IMR-90 (cell line): ENCODE data around the gene GPX3. TPM values are rescaled to one million over a fixed set of nuclear protein-coding genes. Genes with fewer than 3 reads are reported as not detected.

Source experiments
- ATAC-seq: fragments of 200-7000 bp; cut with Tn5 transposase; 2 replicates; pipeline ENCODE4 v1.9.1; 2020; ENCODE audit warnings: low read depth, mild to moderate bottlenecking, moderate library complexity
- BruUV-seq: library from RNA; stranded (reverse); fragments of 400-500 nt; replicated peaks from 2 replicates; lab custom pipeline; 2021; lab: Mats Ljungman, UMichigan
- CTCF ChIA-PET: fragments of 300-600 bp; formaldehyde crosslinking; extraction: SDS; loops from one replicate; lab custom pipeline; 2021; ENCODE audit warnings: antibody characterized with exemption; lab: Yijun Ruan, JAX
- POLR2A ChIA-PET: fragments of 300-600 bp; sonication (Branson Sonifier 250); formaldehyde crosslinking; loops from one replicate; lab custom pipeline; 2022; ENCODE audit warnings: antibody characterized with exemption; ENCODE audit not compliant: unreplicated experiment; lab: Charles Lee
- DNase-seq: peaks from one replicate; pipeline ENCODE4 v3.0.0; 2013
- H2AFZ ChIP-seq: replicated peaks from 2 replicates; pipeline ENCODE3; 2013; ENCODE audit warnings: low read length, mild to moderate bottlenecking; ENCODE audit not compliant: poor library complexity
- H2AK5ac ChIP-seq: 2 replicates; pipeline ENCODE4 v1.6.1; 2013; ENCODE audit warnings: low read depth, low read length, inconsistent platforms
- H2AK9ac ChIP-seq: replicated peaks from 2 replicates; pipeline ENCODE3; 2013; ENCODE audit warnings: mild to moderate bottlenecking, low read depth, low read length, moderate library complexity; ENCODE audit not compliant: poor library complexity
- H2BK120ac ChIP-seq: 2 replicates; pipeline ENCODE4 v1.6.1; 2013; ENCODE audit warnings: low read depth, low read length, inconsistent platforms
- H2BK15ac ChIP-seq: 3 replicates; pipeline ENCODE4 v1.6.1; 2013; ENCODE audit warnings: low read depth, low read length, inconsistent platforms
- H2BK20ac ChIP-seq: 2 replicates; pipeline ENCODE4 v1.6.1; 2013; ENCODE audit warnings: low read depth, mild to moderate bottlenecking, inconsistent platforms, low read length, moderate library complexity
- H2BK5ac ChIP-seq: 2 replicates; pipeline ENCODE4 v1.6.1; 2013; ENCODE audit warnings: mild to moderate bottlenecking, low read depth, low read length, inconsistent platforms; ENCODE audit not compliant: poor library complexity, severe bottlenecking
- H3K14ac ChIP-seq: replicated peaks from 2 replicates; pipeline ENCODE4 v1.6.1; 2013; ENCODE audit warnings: low read depth, low read length, inconsistent platforms
- H3K18ac ChIP-seq: 2 replicates; pipeline ENCODE4 v1.6.1; 2013; ENCODE audit warnings: low read depth, low read length, control low read depth
- H3K23ac ChIP-seq: 2 replicates; pipeline ENCODE4 v1.6.1; 2013; ENCODE audit warnings: low read depth, low read length, inconsistent platforms
- H3K27ac ChIP-seq: 2 replicates; pipeline ENCODE4 v1.5.1; 2013; ENCODE audit warnings: mild to moderate bottlenecking, control low read depth, low read length; ENCODE audit not compliant: insufficient read depth
- H3K27me3 ChIP-seq: 2 replicates; pipeline ENCODE4 v1.6.1; 2013; ENCODE audit warnings: low read length; ENCODE audit not compliant: control insufficient read depth, insufficient read depth
- H3K36me3 ChIP-seq: 2 replicates; pipeline ENCODE4 v1.6.1; 2013; ENCODE audit warnings: low read length, mixed read lengths; ENCODE audit not compliant: control insufficient read depth, insufficient read depth
- H3K4ac ChIP-seq: 2 replicates; pipeline ENCODE4 v1.6.1; 2013; ENCODE audit warnings: low read depth, low read length, inconsistent platforms
- H3K4me1 ChIP-seq: 2 replicates; pipeline ENCODE4 v1.6.1; 2013; ENCODE audit warnings: low read length, mixed read lengths; ENCODE audit not compliant: control insufficient read depth, insufficient read depth
- H3K4me2 ChIP-seq: 2 replicates; pipeline ENCODE4 v1.6.1; 2013; ENCODE audit warnings: low read depth, mild to moderate bottlenecking, control low read depth, low read length, moderate library complexity
- H3K4me3 ChIP-seq: 2 replicates; pipeline ENCODE4 v1.5.1; 2013; ENCODE audit warnings: low read depth, mild to moderate bottlenecking, control low read depth, low read length, moderate library complexity; ENCODE audit not compliant: insufficient read depth
- H3K56ac ChIP-seq: 2 replicates; pipeline ENCODE4 v1.6.1; 2013; ENCODE audit warnings: low read length, inconsistent platforms; ENCODE audit not compliant: insufficient read depth; ENCODE audit errors: extremely low read depth
- H3K79me1 ChIP-seq, 2 experiments: 2 replicates each; pipeline ENCODE4 v1.6.1; 2013; ENCODE audit warnings: low read length in 2 of 2, inconsistent platforms in 1 of 2, low read depth in 1 of 2
- H3K9ac ChIP-seq: 2 replicates; pipeline ENCODE4 v1.6.1; 2013; ENCODE audit warnings: low read depth, low read length, control low read depth
- H3K9me1 ChIP-seq: 2 replicates; pipeline ENCODE4 v1.6.1; 2013; ENCODE audit warnings: low read length, inconsistent platforms; ENCODE audit not compliant: insufficient read depth
- H3K9me3 ChIP-seq: 2 replicates; pipeline ENCODE4 v1.6.1; 2013; ENCODE audit warnings: low read length; ENCODE audit not compliant: control insufficient read depth, insufficient read depth
- H4K20me1 ChIP-seq: 2 replicates; pipeline ENCODE4 v1.6.1; 2013; ENCODE audit warnings: low read length, inconsistent platforms; ENCODE audit not compliant: insufficient read depth
- H4K5ac ChIP-seq: 2 replicates; pipeline ENCODE4 v1.6.1; 2013; ENCODE audit warnings: mild to moderate bottlenecking, low read depth, low read length, control low read depth
- H4K8ac ChIP-seq, 2 experiments: 2 replicates each; pipeline ENCODE4 v1.6.1; 2013; ENCODE audit warnings: low read depth in 2 of 2, low read length in 2 of 2, control low read depth in 1 of 2, inconsistent platforms in 1 of 2
- H4K91ac ChIP-seq: 2 replicates; pipeline ENCODE4 v1.6.1; 2013; ENCODE audit warnings: low read depth, low read length, inconsistent platforms; ENCODE audit not compliant: insufficient read depth
- CHD1 ChIP-seq: IDR thresholded peaks from 2 replicates; pipeline ENCODE4 v1.6.1; 2012; ENCODE audit warnings: low read depth, low read length, improper control_type of control experiment
- POLR2A ChIP-seq: IDR thresholded peaks from 2 replicates; pipeline ENCODE4 v1.6.1; 2012; ENCODE audit warnings: mild to moderate bottlenecking, low read depth, low read length
- RCOR1 ChIP-seq: IDR thresholded peaks from 2 replicates; pipeline ENCODE4 v1.6.1; 2012; ENCODE audit warnings: mild to moderate bottlenecking, low read length, improper control_type of control experiment; ENCODE audit not compliant: insufficient replicate concordance
- RFX5 ChIP-seq: IDR thresholded peaks from 2 replicates; pipeline ENCODE4 v1.8.0; 2012; ENCODE audit warnings: low read depth, mild to moderate bottlenecking, low read length, moderate library complexity
- SMC3 ChIP-seq: fragments of 150-350 bp; IDR thresholded peaks from 2 replicates; pipeline ENCODE4 v1.6.1; 2016; ENCODE audit warnings: low read depth, mild to moderate bottlenecking, antibody characterized with exemption, low read length, moderate library complexity
- USF2 ChIP-seq: fragments of 150-350 bp; IDR thresholded peaks from 2 replicates; pipeline ENCODE4 v1.6.1; 2017; ENCODE audit warnings: mild to moderate bottlenecking, antibody characterized with exemption, low read length, low read depth
- WGBS, 2 experiments: methylation state at CpG; one replicate each; pipeline versions ENCODE4 v1.1.5 to v1.1.7; 2013; ENCODE audit warnings: missing lambda C conversion rate in 2 of 2; ENCODE audit not compliant: insufficient read length in 1 of 2; ENCODE audit errors: extremely low coverage in 2 of 2; 5-methylcytosine and 5-hydroxymethylcytosine counted together
- dilution Hi-C: fragments of 300-500 bp; cut with HindIII; formaldehyde crosslinking; loops from one replicate; pipeline ENCODE4 v1.14.3; 2018; ENCODE audit warnings: low sequenced_read_pairs; ENCODE audit not compliant: unreplicated experiment
- in situ Hi-C: fragments of 300-500 bp; cut with MboI; formaldehyde crosslinking; loops from 3 replicates; pipeline ENCODE4 v1.14.3; 2019; ENCODE audit warnings: low sequenced_read_pairs, inconsistent platforms, mixed read lengths
- intact Hi-C: fragments of 100-400 bp; cut with micrococcal nuclease; formaldehyde crosslinking; loops from 2 replicates; pipeline ENCODE4 v1.10.0; 2022
- polyA plus RNA-seq, 3 experiments: library from polyadenylated mRNA; depleted of rRNA; stranded (reverse); fragments of >200 nt; gene quantifications; 2 replicates each; pipeline ENCODE4 v1.2.3, GENCODE V29; 2012; ENCODE audit warnings: low replicate concordance in 1 of 3
- total RNA-seq: library from RNA; depleted of rRNA; stranded (reverse); fragments of >200 nt; gene quantifications from 2 replicates; pipeline ENCODE4 v1.2.3, GENCODE V29; 2012

Gene GPX3
- total and polyA plus RNA-seq, 2 of the 4 experiments (the other 2 are of a cell fraction) = 0.36 to 1.0 TPM

- TF ChIP-seq SMC3 = no peak
These were observed at the start of gene GPX3 (continued) for GRCh38 chr5:151020304-151021110.

GRCh38 chr5:150978590-150978989 lies 41.8 kb upstream of the GPX3 start:
- POLR2A ChIA-PET = no interaction called here
- Histone ChIP-seq H3K4ac (no peak overlapping the region), H2AFZ (no peak overlapping the region), H3K4me2 (no peak overlapping the region), H4K20me1 (no peaks in the 10 kb centered on the region), H3K9me3 (peaks cover 12% of the 10 kb centered on the region), H3K36me3 (no peaks in the 10 kb centered on the region), H3K27ac (no peak overlapping the region), H2BK15ac (no peak overlapping the region), H3K9ac (no peak overlapping the region), H3K79me1 (no peaks in the 10 kb centered on the region), H2AK5ac (no peak overlapping the region), H3K18ac (no peak overlapping the region), H2BK20ac (no peak overlapping the region), H2BK5ac (no peak overlapping the region), H3K27me3 (no peaks in the 10 kb centered on the region), H3K14ac (no peak overlapping the region), H3K56ac (no peak overlapping the region), H4K91ac (no peak overlapping the region), H3K4me1 (no peaks in the 10 kb centered on the region), H3K9me1 (no peaks in the 10 kb centered on the region), H4K8ac (no peak overlapping the region), H2AK9ac (no peak overlapping the region), H3K4me3 (no peak overlapping the region), H4K5ac (no peak overlapping the region), H3K23ac (no peak overlapping the region), H2BK120ac (no peak overlapping the region)
- CTCF ChIA-PET = no interaction called here
- DNase-seq (no peak), ATAC-seq (no peak)
- intact Hi-C loops = no loop called here
- no peak for TF ChIP-seq USF2
- no peak for TF ChIP-seq CHD1
- TF ChIP-seq RCOR1 = no peak
- no peak for TF ChIP-seq RFX5
- no peak for TF ChIP-seq POLR2A
- BruUV-seq = no TSS peak
- in situ Hi-C loops = no loop called here
- dilution Hi-C loops = no loop called here
- WGBS, 2 experiments = no CpG with 5 or more reads among the region's 3 CpGs
